C4-2B (cell line): ENCODE results near the gene UPP1.

Experiments
- ZFX ChIP-seq: fragments of 450-650 bp; IDR thresholded peaks from 2 replicates; pipeline ENCODE4 v1.6.1; 2017
- TF ChIP-seq, protein P1 (sequence below): fragments of 450-650 bp; conservative IDR thresholded peaks from 2 replicates; pipeline ENCODE4 v1.5.1; 2017; ENCODE audit warnings: mild to moderate bottlenecking

- TF ChIP-seq, protein P1, sequence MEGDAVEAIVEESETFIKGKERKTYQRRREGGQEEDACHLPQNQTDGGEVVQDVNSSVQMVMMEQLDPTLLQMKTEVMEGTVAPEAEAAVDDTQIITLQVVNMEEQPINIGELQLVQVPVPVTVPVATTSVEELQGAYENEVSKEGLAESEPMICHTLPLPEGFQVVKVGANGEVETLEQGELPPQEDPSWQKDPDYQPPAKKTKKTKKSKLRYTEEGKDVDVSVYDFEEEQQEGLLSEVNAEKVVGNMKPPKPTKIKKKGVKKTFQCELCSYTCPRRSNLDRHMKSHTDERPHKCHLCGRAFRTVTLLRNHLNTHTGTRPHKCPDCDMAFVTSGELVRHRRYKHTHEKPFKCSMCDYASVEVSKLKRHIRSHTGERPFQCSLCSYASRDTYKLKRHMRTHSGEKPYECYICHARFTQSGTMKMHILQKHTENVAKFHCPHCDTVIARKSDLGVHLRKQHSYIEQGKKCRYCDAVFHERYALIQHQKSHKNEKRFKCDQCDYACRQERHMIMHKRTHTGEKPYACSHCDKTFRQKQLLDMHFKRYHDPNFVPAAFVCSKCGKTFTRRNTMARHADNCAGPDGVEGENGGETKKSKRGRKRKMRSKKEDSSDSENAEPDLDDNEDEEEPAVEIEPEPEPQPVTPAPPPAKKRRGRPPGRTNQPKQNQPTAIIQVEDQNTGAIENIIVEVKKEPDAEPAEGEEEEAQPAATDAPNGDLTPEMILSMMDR = no peak
- no peak for TF ChIP-seq ZFX
These were observed 21.6 kb upstream of the UPP1 start for GRCh38 chr7:48067475-48067874.
